NCI-H460 (cell line): ENCODE data around the gene MEX3C. TPM values are rescaled to one million over a fixed set of nuclear protein-coding genes. Genes with fewer than 3 reads are reported as not detected.

ENCODE experiments used
- DNase-seq: peaks from one replicate; pipeline ENCODE4 v3.0.0-alpha.2; 2016; ENCODE audit warnings: low read depth; ENCODE audit errors: extremely low read depth
- total RNA-seq: library from RNA; depleted of rRNA; stranded (reverse); fragments of >200 nt; shearing (Covaris generic); gene quantifications from 2 replicates; pipeline ENCODE4 v1.2.3, GENCODE V29; 2014

Gene MEX3C
- total RNA-seq, 1 experiment from 2014 or later, result 53.0 TPM

DNA sequence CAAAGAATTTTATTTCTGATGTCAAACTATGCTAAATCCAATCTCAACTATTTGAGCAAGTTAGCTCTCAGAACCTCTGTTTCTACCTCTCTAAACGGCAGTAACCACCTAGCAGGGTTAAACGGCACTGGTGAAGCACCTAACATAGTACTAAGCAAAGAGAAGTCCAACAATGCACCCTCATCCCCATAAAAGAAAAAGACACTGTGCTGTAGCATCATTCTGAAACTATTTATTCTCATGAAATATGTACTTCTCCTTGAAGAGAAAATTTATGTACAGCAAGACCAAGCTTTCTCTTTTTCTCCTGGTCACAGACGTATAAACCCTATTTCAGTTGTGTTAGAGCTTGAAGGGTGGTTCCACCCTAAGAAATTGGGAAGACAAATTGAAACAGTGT is 4.8 kb downstream of the MEX3C start:
- no peak for DNase-seq

GRCh38 chr18:51192026-51192425 is 5.5 kb downstream of the MEX3C start:
- DNase-seq, result no peak

- no peak for DNase-seq
Observed at GRCh38 chr18:51191128-51191717, 6.3 kb downstream of the MEX3C start.

DNA sequence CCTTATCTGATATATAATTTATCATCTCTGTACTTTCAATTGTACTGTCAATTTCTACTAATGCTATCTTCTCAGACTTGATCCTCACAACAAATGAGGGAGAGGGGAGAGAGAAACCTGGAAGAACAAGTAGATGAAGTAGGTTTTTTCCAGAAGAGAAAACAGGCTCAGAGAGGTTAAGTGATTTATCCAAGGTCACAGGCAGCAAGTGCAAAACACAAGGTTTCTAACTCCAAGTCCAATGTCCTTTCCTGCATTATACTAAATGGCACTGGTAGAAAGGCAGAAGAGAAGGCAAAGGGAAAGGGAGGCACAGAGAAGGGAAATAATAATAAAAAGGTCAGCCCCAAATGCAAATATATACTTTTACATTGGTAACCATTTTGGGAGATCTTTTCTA is 7.5 kb downstream of the MEX3C start:
- no peak for DNase-seq

DNA sequence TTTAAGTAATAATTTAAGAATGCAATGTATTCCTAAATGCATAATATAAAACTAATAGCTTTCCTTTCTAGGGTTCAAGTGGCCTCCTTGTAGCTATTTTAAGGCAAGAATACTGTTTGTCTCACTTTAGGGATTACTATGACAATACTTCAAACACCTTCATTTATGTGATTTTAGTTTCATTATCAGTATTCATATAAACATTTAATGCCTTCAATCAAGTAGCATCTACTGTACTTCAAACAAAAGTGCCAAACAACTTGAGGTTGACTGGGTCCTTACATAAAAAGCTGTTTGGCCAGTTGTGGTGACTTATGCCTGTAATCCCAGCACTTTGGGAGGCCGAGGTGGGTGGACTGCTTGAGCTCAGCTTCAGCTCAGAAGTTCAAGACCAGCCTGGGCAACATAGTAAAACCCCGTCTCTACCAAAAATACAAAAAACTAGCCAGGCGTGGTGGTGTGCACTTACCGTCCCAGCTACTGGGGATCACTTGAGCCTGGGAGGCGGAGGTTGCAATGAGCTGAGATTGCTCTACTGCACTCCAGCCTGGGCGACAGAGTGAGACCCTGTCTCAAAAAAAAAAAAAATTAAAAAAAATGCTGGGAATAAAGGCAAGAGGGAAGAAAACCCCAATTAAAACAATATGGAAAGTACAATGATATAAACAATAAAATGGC is 9.3 kb downstream of the MEX3C start:
- no peak for DNase-seq

DNA sequence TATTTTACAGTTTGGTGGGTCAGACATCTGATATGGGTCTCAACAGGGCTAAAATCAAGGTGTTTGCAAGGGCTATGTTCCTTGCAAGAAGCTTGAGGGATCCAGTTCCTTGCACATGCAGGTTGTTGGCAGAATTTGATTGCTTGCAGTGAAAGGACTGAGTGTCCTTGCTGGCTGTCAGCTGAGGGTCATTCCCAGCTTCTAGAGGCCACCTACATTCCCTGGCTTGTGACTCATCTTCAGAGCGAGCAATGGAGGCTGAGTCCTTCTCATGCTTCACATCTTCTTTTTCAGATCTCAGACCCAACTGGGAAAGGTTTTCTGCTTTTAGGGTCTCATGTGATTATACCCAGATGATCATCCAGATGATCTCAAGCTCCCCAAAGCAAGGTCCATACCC is 12.4 kb downstream of the MEX3C start:
- no peak for DNase-seq

GRCh38 chr18:51184091-51184457 is 13.4 kb downstream of the MEX3C start:
- DNase-seq, result no peak

- DNase-seq, result no peak
Observed at GRCh38 chr18:51183372-51184090, 13.9 kb downstream of the MEX3C start.

DNA sequence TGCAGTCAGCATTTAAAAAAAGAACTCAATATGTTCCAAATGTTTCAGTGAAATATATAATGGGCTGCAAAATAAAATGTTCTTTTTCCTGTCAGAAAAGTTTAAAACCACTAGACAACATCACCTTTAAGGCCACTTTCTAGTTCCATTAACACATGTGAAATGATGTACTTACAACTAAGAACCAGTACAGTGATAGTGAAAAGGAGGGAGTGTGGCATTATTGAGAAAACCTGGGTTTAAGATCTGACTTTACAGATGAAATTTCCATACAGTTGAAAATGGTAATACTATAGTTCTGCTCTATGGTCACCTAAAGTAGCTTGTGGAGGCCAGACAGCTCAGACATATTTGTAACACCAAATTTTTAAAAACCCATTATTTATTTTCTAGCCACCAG is 14.7 kb downstream of the MEX3C start:
- DNase-seq, result no peak

GRCh38 chr18:51171625-51172259 is 25.7 kb downstream of the MEX3C start:
- DNase-seq, result no peak

DNA sequence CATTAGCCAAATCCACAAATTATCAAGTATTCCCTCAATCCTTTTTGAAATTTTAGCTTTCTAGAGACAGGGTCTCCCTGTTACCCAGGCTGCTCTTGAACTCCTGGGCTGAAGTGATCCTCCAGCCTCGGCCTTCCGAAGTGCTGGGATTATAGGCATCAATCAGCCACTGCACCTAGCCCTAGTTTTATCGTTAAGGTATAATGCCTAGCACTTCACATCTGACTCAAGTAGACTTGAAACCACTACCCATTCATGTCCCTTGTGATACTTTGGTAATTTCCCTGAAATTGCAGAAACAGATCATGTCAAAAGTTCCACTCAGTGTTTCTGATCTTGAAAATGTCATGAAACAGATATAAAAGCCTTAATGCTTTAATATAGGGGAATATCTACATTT is 26.3 kb downstream of the MEX3C start:
- no peak for DNase-seq

- DNase-seq, result no peak
Observed at GRCh38 chr18:51170664-51171063, 26.8 kb downstream of the MEX3C start.

DNA sequence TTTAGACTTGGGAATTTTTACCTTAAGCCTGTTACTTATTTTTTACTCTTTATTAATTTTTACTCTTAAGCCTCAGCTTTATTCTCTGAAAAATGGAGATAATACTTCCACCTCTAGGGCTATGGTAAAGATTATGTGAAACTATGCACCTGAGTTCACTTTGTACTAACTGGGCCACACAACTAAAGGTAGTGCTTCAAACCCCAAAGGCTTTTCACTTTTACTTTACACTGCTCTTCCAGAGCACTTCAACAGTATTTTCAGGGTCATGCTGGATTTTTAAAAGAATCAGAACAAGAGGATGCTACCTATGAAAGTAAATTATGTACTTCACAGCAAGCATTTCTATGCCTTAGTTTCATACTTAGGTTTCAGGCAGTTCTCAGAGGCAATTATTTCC is 27.8 kb downstream of the MEX3C start:
- DNase-seq, result no peak

- DNase-seq, result no peak
Observed at GRCh38 chr18:51168960-51169662, 28.4 kb downstream of the MEX3C start.

DNA sequence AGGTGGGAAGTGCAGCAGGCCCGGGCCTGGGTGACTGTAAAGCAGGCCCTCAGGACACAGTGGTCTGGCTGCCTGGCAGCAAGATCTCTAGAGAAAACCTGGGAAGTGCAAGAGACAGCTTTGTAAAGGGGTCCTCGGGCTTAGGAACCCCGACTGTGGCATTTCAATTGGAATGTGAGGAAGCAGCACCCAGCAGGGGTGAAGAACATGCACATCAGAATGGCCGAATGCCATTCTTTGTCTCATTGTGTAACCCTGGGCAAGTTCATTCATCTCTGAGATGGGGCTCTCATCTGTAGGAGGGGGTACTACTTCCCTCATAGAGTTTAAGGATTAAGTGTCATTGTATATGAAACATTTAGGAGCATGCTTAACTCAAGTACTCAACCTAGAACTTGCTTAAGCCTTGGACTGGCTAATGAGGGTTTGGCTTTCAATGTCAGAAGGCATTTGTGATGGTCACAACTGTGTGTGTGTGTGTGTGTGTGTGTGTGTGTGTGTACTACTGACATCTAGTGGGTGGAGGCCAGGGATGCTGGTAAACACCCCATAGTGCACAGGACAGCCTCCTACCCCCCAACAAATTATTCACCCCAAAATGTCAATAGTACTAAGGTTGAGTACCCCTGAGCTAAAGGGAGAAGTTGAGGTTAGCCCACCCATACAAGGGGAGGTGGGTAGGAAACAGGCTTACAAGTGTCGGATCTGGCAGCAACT is 29.3 kb downstream of the MEX3C start:
- no peak for DNase-seq

DNA sequence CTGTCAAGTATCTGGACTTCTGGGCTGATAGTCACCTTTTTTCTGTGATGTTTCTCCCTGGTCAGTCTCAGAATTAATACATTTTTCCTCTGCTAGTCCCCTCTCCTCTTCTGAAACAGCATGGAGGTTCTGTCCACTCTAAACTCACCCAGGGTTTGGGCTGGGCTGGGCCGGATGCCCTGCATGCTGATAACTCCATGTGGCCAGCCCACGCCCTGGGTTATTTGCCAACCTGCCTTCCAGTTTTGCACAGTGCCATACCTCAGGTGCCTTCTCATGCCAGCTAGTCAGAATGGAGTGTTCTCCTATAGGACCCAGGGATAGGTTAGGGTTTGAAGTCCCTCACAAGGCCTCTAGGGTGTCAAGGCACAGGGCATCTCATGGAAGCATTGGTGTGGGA is 32.2 kb downstream of the MEX3C start:
- no peak for DNase-seq

GRCh38 chr18:51164761-51165281 is 32.7 kb downstream of the MEX3C start:
- no peak for DNase-seq

DNA sequence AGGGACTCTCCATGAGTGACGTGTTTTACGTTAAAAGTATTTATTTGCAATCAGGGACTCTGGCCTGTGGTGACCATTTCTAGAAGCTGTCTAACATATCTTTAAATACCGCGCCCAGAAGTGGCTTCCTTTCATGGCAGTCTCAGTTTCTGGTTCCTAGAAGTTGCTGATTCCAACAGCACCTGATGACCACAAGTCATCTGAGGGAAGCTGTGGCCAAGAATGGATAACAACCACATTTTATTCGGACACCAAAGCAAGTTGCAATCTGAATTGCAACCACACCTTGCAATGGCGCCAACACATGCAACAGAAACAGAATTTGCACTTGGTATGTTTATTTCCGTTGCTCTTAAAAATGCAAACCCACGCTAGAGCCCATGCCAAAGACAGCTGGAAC is 33.1 kb downstream of the MEX3C start:
- no peak for DNase-seq

DNA sequence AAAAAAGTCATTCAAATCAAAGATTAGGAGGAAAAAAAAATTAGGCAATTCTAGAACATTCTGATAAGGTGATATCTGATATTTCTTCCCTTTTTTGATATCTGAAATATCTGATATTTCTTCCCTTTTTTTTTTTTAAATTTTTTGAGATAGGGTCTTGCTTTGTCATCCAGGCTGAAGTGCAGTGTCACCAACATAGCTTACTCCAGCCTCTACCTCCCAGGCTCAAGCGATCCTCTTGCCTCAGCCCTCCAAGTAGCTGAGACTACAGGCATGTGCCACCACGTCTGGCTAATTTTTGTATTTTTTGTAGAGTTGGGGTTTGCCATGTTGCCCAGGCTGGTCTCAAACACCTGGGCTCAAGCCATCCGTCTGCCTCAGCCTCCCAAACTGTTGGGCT is 33.9 kb downstream of the MEX3C start:
- DNase-seq, result no peak

- no peak for DNase-seq
Observed at GRCh38 chr18:51162617-51163016, 34.9 kb downstream of the MEX3C start.
